Ishikawa (cell line): ENCODE data around the gene SH3RF3.

ENCODE experiments used
- CREB1 ChIP-seq: IDR thresholded peaks from 2 replicates; pipeline ENCODE4 v1.6.1; 2012; ENCODE audit warnings: low read depth
- EGR1 ChIP-seq: IDR thresholded peaks from 2 replicates; pipeline ENCODE4 v1.6.1; 2012
- EP300 ChIP-seq: IDR thresholded peaks from 2 replicates; pipeline ENCODE4 v1.6.1; 2012; ENCODE audit warnings: borderline replicate concordance
- FOXM1 ChIP-seq: IDR thresholded peaks from 2 replicates; pipeline ENCODE4 v1.6.1; 2012; ENCODE audit warnings: low read depth, borderline replicate concordance
- NFIC ChIP-seq: IDR thresholded peaks from 2 replicates; pipeline ENCODE4 v1.6.1; 2012
- RAD21 ChIP-seq: IDR thresholded peaks from 2 replicates; pipeline ENCODE4 v1.6.1; 2012; ENCODE audit warnings: low read depth
- TAF1 ChIP-seq: IDR thresholded peaks from 2 replicates; pipeline ENCODE4 v1.6.1; 2012; ENCODE audit warnings: low read depth, mild to moderate bottlenecking
- TCF12 ChIP-seq: IDR thresholded peaks from 2 replicates; pipeline ENCODE4 v1.6.1; 2012; ENCODE audit warnings: low read depth
- TEAD4 ChIP-seq: IDR thresholded peaks from 2 replicates; pipeline ENCODE4 v1.6.1; 2012
- YY1 ChIP-seq: IDR thresholded peaks from 2 replicates; pipeline ENCODE4 v1.6.1; 2012; ENCODE audit warnings: low read depth
- ZBTB7A ChIP-seq: IDR thresholded peaks from 2 replicates; pipeline ENCODE4 v1.6.1; 2012; ENCODE audit warnings: low read depth
- TF ChIP-seq, protein P1 (sequence below): IDR thresholded peaks from 2 replicates; pipeline ENCODE4 v1.6.1; 2012
- TF ChIP-seq, protein P2 (sequence below): IDR thresholded peaks from 2 replicates; pipeline ENCODE4 v1.6.1; 2012; ENCODE audit warnings: low read depth, mild to moderate bottlenecking
- TF ChIP-seq, protein P3 (sequence below): IDR thresholded peaks from 2 replicates; pipeline ENCODE4 v1.6.1; 2012

DNA sequence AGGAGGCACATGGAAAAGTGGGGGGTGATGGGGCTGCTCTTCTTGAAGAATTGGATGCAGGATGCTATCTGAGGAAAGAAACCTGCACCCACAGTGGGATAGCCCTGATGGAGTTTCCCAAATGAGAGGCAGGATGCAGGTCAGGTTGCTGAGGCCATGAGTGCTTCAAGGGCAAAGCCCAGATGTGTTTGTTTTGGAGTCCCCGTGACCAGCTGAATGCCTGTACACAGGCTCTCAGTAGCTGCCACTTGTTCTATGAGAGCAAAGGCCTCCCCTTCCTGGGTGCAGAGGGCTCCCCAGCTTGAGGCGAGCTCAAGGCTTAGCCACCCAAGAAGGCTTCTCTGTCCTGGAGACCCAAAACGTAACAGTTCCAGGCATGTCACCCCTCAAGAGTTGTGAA, 292.1 kb downstream of the SH3RF3 start:
- TF ChIP-seq TAF1 (no peak), RAD21 (no peak), EGR1 (no peak), EP300 (no peak), TEAD4 (no peak), YY1 (no peak), CREB1 (no peak), NFIC (no peak), TCF12 (no peak), ZBTB7A (no peak), FOXM1 (no peak)
- TF ChIP-seq, protein P1, sequence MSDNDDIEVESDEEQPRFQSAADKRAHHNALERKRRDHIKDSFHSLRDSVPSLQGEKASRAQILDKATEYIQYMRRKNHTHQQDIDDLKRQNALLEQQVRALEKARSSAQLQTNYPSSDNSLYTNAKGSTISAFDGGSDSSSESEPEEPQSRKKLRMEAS: no peak
- TF ChIP-seq, protein P2, sequence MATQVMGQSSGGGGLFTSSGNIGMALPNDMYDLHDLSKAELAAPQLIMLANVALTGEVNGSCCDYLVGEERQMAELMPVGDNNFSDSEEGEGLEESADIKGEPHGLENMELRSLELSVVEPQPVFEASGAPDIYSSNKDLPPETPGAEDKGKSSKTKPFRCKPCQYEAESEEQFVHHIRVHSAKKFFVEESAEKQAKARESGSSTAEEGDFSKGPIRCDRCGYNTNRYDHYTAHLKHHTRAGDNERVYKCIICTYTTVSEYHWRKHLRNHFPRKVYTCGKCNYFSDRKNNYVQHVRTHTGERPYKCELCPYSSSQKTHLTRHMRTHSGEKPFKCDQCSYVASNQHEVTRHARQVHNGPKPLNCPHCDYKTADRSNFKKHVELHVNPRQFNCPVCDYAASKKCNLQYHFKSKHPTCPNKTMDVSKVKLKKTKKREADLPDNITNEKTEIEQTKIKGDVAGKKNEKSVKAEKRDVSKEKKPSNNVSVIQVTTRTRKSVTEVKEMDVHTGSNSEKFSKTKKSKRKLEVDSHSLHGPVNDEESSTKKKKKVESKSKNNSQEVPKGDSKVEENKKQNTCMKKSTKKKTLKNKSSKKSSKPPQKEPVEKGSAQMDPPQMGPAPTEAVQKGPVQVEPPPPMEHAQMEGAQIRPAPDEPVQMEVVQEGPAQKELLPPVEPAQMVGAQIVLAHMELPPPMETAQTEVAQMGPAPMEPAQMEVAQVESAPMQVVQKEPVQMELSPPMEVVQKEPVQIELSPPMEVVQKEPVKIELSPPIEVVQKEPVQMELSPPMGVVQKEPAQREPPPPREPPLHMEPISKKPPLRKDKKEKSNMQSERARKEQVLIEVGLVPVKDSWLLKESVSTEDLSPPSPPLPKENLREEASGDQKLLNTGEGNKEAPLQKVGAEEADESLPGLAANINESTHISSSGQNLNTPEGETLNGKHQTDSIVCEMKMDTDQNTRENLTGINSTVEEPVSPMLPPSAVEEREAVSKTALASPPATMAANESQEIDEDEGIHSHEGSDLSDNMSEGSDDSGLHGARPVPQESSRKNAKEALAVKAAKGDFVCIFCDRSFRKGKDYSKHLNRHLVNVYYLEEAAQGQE: no peak
- TF ChIP-seq, protein P3, sequence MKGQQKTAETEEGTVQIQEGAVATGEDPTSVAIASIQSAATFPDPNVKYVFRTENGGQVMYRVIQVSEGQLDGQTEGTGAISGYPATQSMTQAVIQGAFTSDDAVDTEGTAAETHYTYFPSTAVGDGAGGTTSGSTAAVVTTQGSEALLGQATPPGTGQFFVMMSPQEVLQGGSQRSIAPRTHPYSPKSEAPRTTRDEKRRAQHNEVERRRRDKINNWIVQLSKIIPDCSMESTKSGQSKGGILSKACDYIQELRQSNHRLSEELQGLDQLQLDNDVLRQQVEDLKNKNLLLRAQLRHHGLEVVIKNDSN: no peak
